AG09319 (cell line): ENCODE measurements around the gene LRRC4C.

Source experiments
- DNase-seq: peaks from one replicate; pipeline ENCODE4 v3.0.0-alpha.2; 2010; ENCODE audit warnings: low read depth; ENCODE audit errors: extremely low read depth
- TF ChIP-seq, protein P1 (sequence below): IDR thresholded peaks from 2 replicates; pipeline ENCODE4 v1.5.1; 2011; ENCODE audit warnings: low read depth, mild to moderate bottlenecking, inconsistent platforms, low read length, moderate library complexity

LRRC4C gene

DNA sequence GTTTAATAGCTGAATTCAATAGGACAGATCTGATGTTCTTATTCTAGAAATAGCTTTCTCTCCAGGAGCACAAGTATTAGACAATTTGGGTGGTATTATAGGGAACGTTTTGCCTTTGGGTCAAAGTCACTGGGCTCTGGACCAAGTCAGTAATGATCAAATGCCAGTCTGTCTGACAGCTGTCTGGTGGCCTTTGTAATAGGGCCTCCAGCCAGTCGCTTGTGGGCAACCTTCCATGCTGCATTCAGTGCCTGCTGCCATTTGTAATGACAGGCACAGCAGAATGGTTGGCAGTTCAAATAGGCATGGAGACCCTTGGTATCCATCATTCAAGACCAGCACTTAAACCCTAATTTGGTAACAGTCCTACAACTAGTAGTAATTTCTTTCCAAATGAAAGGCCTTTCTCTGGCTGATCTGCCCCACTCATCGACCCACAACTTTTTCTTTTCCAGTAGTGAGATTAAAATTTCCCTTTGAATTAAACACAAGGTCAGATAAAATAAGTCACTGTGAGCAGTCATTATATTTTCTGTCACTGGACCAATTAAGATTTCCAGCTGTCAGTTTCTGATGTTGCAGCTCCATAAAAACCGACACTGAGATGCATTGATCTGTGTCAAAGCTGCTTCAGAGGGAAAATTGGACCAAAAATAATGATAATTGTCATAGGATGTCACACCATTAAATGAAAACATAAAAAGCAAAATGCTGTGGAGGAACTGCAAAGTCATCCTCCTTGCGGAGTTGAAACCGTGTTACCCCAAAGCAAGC is 1038.1 kb downstream of the LRRC4C start:
- TF ChIP-seq, protein P1, sequence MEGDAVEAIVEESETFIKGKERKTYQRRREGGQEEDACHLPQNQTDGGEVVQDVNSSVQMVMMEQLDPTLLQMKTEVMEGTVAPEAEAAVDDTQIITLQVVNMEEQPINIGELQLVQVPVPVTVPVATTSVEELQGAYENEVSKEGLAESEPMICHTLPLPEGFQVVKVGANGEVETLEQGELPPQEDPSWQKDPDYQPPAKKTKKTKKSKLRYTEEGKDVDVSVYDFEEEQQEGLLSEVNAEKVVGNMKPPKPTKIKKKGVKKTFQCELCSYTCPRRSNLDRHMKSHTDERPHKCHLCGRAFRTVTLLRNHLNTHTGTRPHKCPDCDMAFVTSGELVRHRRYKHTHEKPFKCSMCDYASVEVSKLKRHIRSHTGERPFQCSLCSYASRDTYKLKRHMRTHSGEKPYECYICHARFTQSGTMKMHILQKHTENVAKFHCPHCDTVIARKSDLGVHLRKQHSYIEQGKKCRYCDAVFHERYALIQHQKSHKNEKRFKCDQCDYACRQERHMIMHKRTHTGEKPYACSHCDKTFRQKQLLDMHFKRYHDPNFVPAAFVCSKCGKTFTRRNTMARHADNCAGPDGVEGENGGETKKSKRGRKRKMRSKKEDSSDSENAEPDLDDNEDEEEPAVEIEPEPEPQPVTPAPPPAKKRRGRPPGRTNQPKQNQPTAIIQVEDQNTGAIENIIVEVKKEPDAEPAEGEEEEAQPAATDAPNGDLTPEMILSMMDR: no peak
- no peak for DNase-seq

DNA sequence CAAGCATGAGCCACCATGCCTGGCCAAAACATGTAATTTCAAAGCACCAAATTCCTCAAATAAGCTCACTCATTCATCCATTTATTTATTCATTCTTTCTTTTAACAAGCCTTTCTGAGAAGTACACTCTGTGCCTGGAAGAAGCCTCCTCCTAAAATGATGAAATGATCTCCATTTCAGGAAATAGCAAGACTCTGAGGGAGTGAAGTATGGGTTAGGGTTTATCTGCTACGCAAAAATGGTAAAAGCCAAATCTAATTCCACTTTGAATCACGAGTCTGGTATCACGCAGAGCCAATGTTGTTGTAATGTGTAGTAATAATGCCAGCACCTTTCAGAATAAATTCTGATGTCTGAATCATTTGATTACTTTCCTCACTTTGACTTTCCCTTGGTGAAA is 1041.8 kb downstream of the LRRC4C start:
- TF ChIP-seq, protein P1: no peak
- DNase-seq: no peak

DNA sequence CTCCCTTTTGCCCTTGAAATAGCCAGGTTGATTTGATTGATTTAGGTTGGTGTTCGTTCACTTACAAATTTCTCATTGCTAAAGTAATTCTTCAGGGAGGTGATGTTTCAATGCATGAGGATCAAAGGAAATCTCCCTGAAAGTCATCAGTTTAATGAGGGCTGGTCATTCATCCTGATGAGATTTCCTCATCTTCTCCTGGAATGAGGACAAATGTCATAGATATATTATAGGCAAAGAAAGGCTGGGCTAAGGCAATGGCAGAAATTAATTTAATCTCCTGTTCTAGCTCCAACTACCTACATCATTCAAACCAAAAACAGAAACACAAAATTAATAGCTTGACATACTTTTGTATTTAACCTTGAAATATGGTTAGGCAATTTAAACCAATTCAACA is 1052.1 kb downstream of the LRRC4C start:
- no peak for DNase-seq
- TF ChIP-seq, protein P1: no peak

GRCh38 chr11:40405614-40406013 is 1053.8 kb downstream of the LRRC4C start:
- DNase-seq: no peak
- TF ChIP-seq, protein P1: no peak

DNA sequence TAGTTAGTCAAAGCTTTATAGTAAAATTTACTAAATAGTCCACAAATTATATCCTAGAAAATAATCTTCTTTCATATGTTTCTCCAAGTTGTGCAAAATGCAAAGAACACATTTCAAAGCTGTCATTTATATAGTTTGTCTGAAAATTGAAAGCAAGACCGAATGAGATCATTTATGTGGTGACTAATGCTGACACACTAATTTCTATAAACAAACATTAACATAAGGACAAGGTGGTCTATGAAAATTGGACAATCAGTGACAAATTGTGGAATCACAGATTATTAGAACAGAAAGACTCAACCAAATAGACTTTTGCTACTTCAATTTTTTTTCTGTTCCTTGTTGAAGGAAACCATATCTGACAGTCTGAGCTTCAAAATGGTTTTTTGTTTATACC is 1056.1 kb downstream of the LRRC4C start:
- TF ChIP-seq, protein P1: no peak

GRCh38 chr11:40401132-40401853 is 1058.2 kb downstream of the LRRC4C start:
- TF ChIP-seq, protein P1: no peak
- DNase-seq: no peak

More for the DNA sequence above, 1056.1 kb downstream of the LRRC4C start:
- DNase-seq: no peak

- TF ChIP-seq, protein P1: no peak
- DNase-seq: no peak
These were observed 1062.3 kb downstream of the LRRC4C start for GRCh38 chr11:40397141-40397540.
